GM19193 (cell line): ENCODE results near the gene CALHM5.

Experiments used
- POLR2A ChIP-seq: IDR thresholded peaks from 4 replicates; pipeline ENCODE4 v1.6.1; 2011; ENCODE audit not compliant: insufficient read depth, insufficient read length; ENCODE audit errors: extremely low read depth

Gene CALHM5

GRCh38 chr6:116561377-116562018 is 50.1 kb downstream of the CALHM5 start:
- no peak for TF ChIP-seq POLR2A

- TF ChIP-seq POLR2A = no peak
Observed at GRCh38 chr6:116562019-116562403, 50.6 kb downstream of the CALHM5 start.

GRCh38 chr6:116562614-116563013 is 51.2 kb downstream of the CALHM5 start:
- no peak for TF ChIP-seq POLR2A

- no peak for TF ChIP-seq POLR2A
Observed at GRCh38 chr6:116563830-116564229, 52.4 kb downstream of the CALHM5 start.

- no peak for TF ChIP-seq POLR2A
Observed at GRCh38 chr6:116564311-116564710, 52.9 kb downstream of the CALHM5 start.

- no peak for TF ChIP-seq POLR2A
Observed at GRCh38 chr6:116564921-116565872, 53.8 kb downstream of the CALHM5 start.

GRCh38 chr6:116568111-116568510 is 56.7 kb downstream of the CALHM5 start:
- TF ChIP-seq POLR2A = no peak

GRCh38 chr6:116568821-116569755 is 57.6 kb downstream of the CALHM5 start:
- TF ChIP-seq POLR2A = no peak

GRCh38 chr6:116570856-116571682 is 59.6 kb downstream of the CALHM5 start, which contains the start of gene RWDD1:
RWDD1 (plus strand) TSS chr6:116571504; CDS start chr6:116571583, 79 bp downstream.
- TF ChIP-seq POLR2A = peak; percentile 91

GRCh38 chr6:116571683-116572000 is 60.2 kb downstream of the CALHM5 start:
- no peak for TF ChIP-seq POLR2A

- no peak for TF ChIP-seq POLR2A
Observed at GRCh38 chr6:116572162-116572561, 60.7 kb downstream of the CALHM5 start.
